Activated CD4-positive, alpha-beta T cell treated with anti-CD3 and anti-CD28 coated beads for 36 hours (primary cell): ENCODE data around the gene OR6B3. TPM values are rescaled to one million over a fixed set of nuclear protein-coding genes. Genes with fewer than 3 reads are reported as not detected.
"Not testable (repeated sequence)": the region's sequence is repeated elsewhere in the genome, so short reads cannot be mapped to it uniquely, and the experiment has no call there.

Experiments used
- ATAC-seq: fragments of 200-7000 bp; cut with Tn5 transposase; one replicate; pipeline ENCODE4 v1.10.0; 2021; ENCODE audit warnings: mild to moderate bottlenecking, moderate library complexity
- CTCF ChIA-PET: fragments of 350-600 bp; sonication (Branson Sonifier 250); formaldehyde crosslinking; loops from one replicate; lab custom pipeline; 2021; ENCODE audit warnings: antibody characterized with exemption; lab: Charles Lee
- POLR2A ChIA-PET: fragments of 350-600 bp; sonication (Branson Sonifier 250); formaldehyde crosslinking; loops from one replicate; lab custom pipeline; 2021; ENCODE audit warnings: antibody characterized with exemption, inconsistent platforms; lab: Charles Lee
- DNase-seq: peaks from one replicate; pipeline ENCODE4 v3.0.0-alpha.2; 2020
- H3K27ac Mint-ChIP-seq: one replicate; pipeline ENCODE4 v1.8.0; 2021; ENCODE audit warnings: mixed read lengths
- H3K27me3 Mint-ChIP-seq: one replicate; pipeline ENCODE4 v1.8.0; 2021; ENCODE audit warnings: mixed read lengths
- H3K36me3 Mint-ChIP-seq: one replicate; pipeline ENCODE4 v1.8.0; 2021; ENCODE audit warnings: low read depth, mixed read lengths
- H3K4me1 Mint-ChIP-seq: one replicate; pipeline ENCODE4 v1.8.0; 2021; ENCODE audit warnings: mixed read lengths
- H3K4me3 Mint-ChIP-seq: one replicate; pipeline ENCODE4 v1.8.0; 2021; ENCODE audit warnings: mild to moderate bottlenecking, moderate library complexity, mixed read lengths
- H3K9me3 Mint-ChIP-seq: one replicate; pipeline ENCODE4 v1.8.0; 2021; ENCODE audit warnings: low read depth, mixed read lengths
- intact Hi-C, 2 experiments: fragments of 100-400 bp; cut with DNase I in 1 of 2; cut with micrococcal nuclease in 1 of 2; formaldehyde crosslinking; loops; one replicate each; pipeline versions ENCODE4 v1.14.2 to v1.15.1; 2022 to 2024; cut with DNase I, micrococcal nuclease
- total RNA-seq, 2 experiments: library from RNA; stranded (reverse); gene quantifications; one replicate each; pipeline ENCODE4 v1.2.3, GENCODE V29; 2021

Gene OR6B3
- total RNA-seq, 2 experiments from 2014 or later: not detected

- ATAC-seq, H3K36me3 Mint-ChIP-seq, H3K9me3 Mint-ChIP-seq, DNase-seq, H3K4me1 Mint-ChIP-seq, intact Hi-C loops, H3K27ac Mint-ChIP-seq, H3K4me3 Mint-ChIP-seq, POLR2A ChIA-PET: not testable (repeated sequence)
- peaks cover 26% of the 10 kb centered on the region for H3K27me3 Mint-ChIP-seq
- CTCF ChIA-PET: interaction anchor here (1.0 to 1.3 kb wide), 2 partner anchors 17 to 100 kb away, joined by 4 to 6 read pairs; no protein-coding TSS in a partner anchor
These were observed 9.2 kb downstream of the OR6B3 start for GRCh38 chr2:240044096-240044495.

DNA sequence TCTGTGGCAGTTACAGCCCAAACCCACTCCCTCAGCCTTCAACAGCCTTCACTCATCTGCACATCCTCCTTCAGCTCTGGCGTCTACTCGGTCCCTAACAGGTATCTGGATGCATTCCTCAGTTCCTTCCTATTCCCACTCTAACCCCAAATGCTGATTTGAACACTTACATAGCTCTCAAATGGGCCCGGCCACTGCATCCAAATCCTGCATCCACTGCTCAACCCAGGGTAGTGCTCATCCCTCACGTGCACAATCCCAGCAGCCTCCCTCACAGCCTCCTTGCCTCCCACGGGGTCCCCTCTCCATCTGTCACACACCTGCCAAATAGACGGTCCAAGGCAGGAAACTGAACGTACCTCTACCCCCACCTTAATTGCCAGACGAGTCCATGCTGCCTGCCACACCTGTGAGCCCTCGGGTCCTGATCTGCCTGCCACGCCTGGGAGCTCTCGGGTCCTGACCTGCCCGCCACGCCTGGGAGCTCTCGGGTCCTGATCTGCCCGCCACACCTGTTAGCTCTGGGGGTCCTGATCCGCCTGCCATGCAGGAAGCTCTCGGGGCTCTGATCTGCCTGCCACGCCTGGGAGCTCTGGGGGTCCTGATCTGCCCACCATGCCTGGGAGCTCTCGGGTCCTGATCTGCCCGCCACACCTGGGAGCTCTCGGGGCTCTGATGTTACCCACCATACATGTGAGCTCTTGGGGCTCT lies 9.9 kb downstream of the OR6B3 start:
- ChIA-PET POLR2A (no interaction called here), CTCF (interaction anchor here (1.3 kb wide), 1 partner anchor 18 kb away, joined by 6 read pairs; no protein-coding TSS in a partner anchor)
- DNase-seq: no peak
- intact Hi-C loops: no loop called here
- no peak overlapping the region for H3K4me3 Mint-ChIP-seq
- H3K9me3 Mint-ChIP-seq: no peaks in the 10 kb centered on the region
- H3K27me3 Mint-ChIP-seq: peaks cover 26% of the 10 kb centered on the region
- no peaks in the 10 kb centered on the region for H3K4me1 Mint-ChIP-seq
- no peaks in the 10 kb centered on the region for H3K36me3 Mint-ChIP-seq
- no peak for ATAC-seq
- H3K27ac Mint-ChIP-seq: no peak overlapping the region

- DNase-seq (no peak), ATAC-seq (no peak)
- Mint-ChIP-seq H3K9me3 (no peaks in the 10 kb centered on the region), H3K36me3 (no peaks in the 10 kb centered on the region), H3K27me3 (peaks cover 22% of the 10 kb centered on the region), H3K27ac (no peak overlapping the region), H3K4me3 (no peak overlapping the region), H3K4me1 (no peaks in the 10 kb centered on the region)
- ChIA-PET CTCF (interaction anchor here (1.3 kb wide), 1 partner anchor 18 kb away, joined by 6 read pairs; no protein-coding TSS in a partner anchor), POLR2A (no interaction called here)
- intact Hi-C loops: no loop called here
These were observed 10.6 kb downstream of the OR6B3 start for GRCh38 chr2:240042740-240043139.

GRCh38 chr2:240041363-240041762 lies 12.0 kb downstream of the OR6B3 start:
- POLR2A ChIA-PET: no interaction called here
- no peak for ATAC-seq
- H3K4me1 Mint-ChIP-seq: no peaks in the 10 kb centered on the region
- CTCF ChIA-PET: no interaction called here
- H3K4me3 Mint-ChIP-seq: no peak overlapping the region
- no peak overlapping the region for H3K27ac Mint-ChIP-seq
- H3K27me3 Mint-ChIP-seq: peaks cover 26% of the 10 kb centered on the region
- no peaks in the 10 kb centered on the region for H3K9me3 Mint-ChIP-seq
- no peak for DNase-seq
- H3K36me3 Mint-ChIP-seq: no peaks in the 10 kb centered on the region
- intact Hi-C loops: no loop called here

- POLR2A ChIA-PET: no interaction called here
- ATAC-seq (no peak), DNase-seq (no peak)
- intact Hi-C loops: no loop called here
- Mint-ChIP-seq H3K36me3 (no peaks in the 10 kb centered on the region), H3K4me1 (no peaks in the 10 kb centered on the region), H3K27me3 (peaks cover 29% of the 10 kb centered on the region), H3K4me3 (no peak overlapping the region), H3K9me3 (no peaks in the 10 kb centered on the region), H3K27ac (no peak overlapping the region)
- CTCF ChIA-PET: interaction anchor here (1.4 kb wide), 1 partner anchor 16 kb away, joined by 5 read pairs; no protein-coding TSS in a partner anchor
These were observed 16.0 kb downstream of the OR6B3 start for GRCh38 chr2:240037358-240037757.

GRCh38 chr2:240033330-240033678 lies 20.0 kb downstream of the OR6B3 start:
- intact Hi-C loops: no loop called here
- ChIA-PET CTCF (no interaction called here), POLR2A (no interaction called here)
- no peak overlapping the region for H3K4me3 Mint-ChIP-seq
- H3K4me1 Mint-ChIP-seq: no peaks in the 10 kb centered on the region
- DNase-seq (no peak), ATAC-seq (no peak)
- no peak overlapping the region for H3K27ac Mint-ChIP-seq
- H3K36me3 Mint-ChIP-seq: no peaks in the 10 kb centered on the region
- peaks cover 34% of the 10 kb centered on the region for H3K27me3 Mint-ChIP-seq
- no peaks in the 10 kb centered on the region for H3K9me3 Mint-ChIP-seq

DNA sequence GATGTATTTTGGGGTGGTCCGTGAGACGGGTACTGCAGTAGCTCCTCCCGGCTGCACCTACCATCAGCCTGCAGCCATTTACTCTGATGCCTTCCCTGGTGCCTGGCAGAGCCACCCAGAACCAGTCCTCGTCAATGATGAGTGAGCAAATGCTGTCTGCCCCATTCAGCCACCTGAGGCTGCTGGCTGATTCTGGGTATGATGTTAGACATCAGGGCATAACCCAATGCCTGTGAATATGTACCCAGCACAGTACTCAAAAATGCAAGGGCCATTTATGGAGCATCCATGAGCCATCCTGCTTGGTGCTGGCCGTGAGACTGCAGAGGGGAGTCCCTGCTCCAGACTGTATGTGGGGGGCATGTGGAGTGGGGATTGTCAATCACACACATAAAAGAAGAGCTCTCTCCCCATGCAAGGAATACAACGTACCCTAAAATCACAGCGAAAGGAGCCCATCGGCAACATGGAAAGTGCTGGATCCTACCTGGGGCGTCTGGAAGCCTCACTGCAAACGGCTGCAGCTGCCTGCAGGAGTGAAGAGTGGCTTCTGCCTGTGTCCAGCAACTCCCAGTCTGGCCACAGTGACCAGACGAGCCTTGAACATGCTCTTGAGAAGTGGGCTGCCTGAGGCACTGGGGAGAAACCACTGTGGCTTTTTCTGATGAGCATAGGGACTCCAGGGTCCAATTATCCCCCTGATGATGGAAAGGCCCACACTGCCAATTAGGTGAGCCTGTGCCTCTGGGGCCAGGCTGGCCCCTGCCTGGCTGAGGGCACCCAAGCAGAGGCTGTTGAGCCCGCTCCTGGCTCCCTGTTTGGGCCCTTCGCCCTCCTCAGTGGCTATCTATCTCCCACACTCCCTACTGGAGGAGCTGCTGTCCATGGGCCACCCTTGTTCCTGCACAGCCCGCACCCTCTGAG lies 20.7 kb downstream of the OR6B3 start:
- no peak for ATAC-seq
- Mint-ChIP-seq H3K27me3 (peaks cover 34% of the 10 kb centered on the region), H3K4me3 (no peak overlapping the region), H3K4me1 (no peaks in the 10 kb centered on the region), H3K27ac (no peak overlapping the region), H3K36me3 (no peaks in the 10 kb centered on the region), H3K9me3 (no peaks in the 10 kb centered on the region)
- intact Hi-C loops: no loop called here
- CTCF ChIA-PET: interaction anchor here (0.7 to 1.2 kb wide), 2 partner anchors 8 to 39 kb away, joined by 3 to 4 read pairs; no protein-coding TSS in a partner anchor
- no peak for DNase-seq
- POLR2A ChIA-PET: no interaction called here

GRCh38 chr2:240030379-240031094 lies 22.8 kb downstream of the OR6B3 start, which contains the start of gene OR6B2:
Gene OR6B2 (minus strand): TSS chr2:240030429. CDS start chr2:240030429, 0 bp downstream.
- no peaks in the 10 kb centered on the region for H3K36me3 Mint-ChIP-seq
- no peak within 1 kb of the TSS for H3K27ac Mint-ChIP-seq
- ATAC-seq: no peak
- H3K27me3 Mint-ChIP-seq: peaks cover 20% of the 10 kb centered on the region
- no peaks in the 10 kb centered on the region for H3K9me3 Mint-ChIP-seq
- ChIA-PET POLR2A (no interaction called here), CTCF (no interaction called here)
- intact Hi-C loops: no loop called here
- no peak within 1 kb of the TSS for H3K4me3 Mint-ChIP-seq
- H3K4me1 Mint-ChIP-seq: no peaks in the 10 kb centered on the region
- DNase-seq: no peak

DNA sequence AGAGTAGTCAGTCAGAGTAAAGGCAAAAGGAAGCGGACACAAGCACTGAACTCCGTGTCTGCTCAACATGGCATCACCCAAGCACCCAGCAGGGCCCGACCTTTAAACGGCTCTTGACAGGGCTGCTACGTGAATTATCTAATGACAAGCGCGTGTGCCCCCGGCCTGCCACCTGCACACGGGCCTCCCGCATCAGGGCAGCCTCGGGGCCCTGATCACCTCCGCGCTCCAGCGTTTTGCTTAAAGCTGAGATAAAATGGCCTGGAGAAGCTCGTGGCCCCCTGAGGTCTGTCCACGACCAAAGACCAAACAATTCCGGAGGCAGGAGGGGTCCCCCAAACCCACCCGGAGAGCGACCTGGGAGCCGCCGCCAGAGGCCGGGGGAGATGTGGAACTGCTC lies 28.6 kb downstream of the OR6B3 start:
- H3K4me1 Mint-ChIP-seq: peaks cover 25% of the 10 kb centered on the region
- peaks cover 6% of the 10 kb centered on the region for H3K27me3 Mint-ChIP-seq
- H3K36me3 Mint-ChIP-seq: peaks cover 17% of the 10 kb centered on the region
- peak overlapping the region; percentile 94 for H3K27ac Mint-ChIP-seq
- no peaks in the 10 kb centered on the region for H3K9me3 Mint-ChIP-seq
- ATAC-seq (peak; percentile 37), DNase-seq (peak; percentile 49)
- ChIA-PET CTCF (interaction anchor here (0.6 to 0.7 kb wide), 2 partner anchors 12 to 29 kb away, joined by 3 to 4 read pairs; no protein-coding TSS in a partner anchor), POLR2A (interaction anchor here (1.2 kb wide), 1 partner anchor 22 kb away, joined by 4 read pairs; no protein-coding TSS in a partner anchor)
- peak overlapping the region; percentile 91 for H3K4me3 Mint-ChIP-seq
- intact Hi-C loops: loop anchor here in 1 of 2 experiments (1.0 to 10.0 kb wide), 9 partner anchors 112 to 1597 kb away; partner anchors contain the start of genes ASB1, CAPN10, COPS9 and DUSP28

DNA sequence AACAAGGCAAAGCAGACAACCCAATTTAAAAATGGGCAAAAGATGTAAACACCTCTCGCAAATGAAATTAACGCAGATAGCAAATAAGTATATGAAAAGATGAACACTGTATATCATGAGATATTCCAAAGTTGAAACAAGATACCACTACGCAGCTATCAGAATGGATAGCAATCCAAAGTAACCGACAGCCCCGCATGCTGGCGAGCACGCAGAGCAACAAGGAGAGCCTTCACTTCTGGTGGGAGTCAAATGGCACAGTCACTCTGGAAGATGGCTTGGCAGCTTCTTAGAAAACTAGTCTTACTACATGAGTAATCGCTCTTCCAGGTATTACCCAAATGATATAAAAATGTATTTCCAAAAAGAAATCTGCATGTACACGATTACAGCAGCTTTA lies 29.5 kb downstream of the OR6B3 start:
- CTCF ChIA-PET: interaction anchor here (2.9 kb wide), 1 partner anchor 11 kb away, joined by 19 read pairs; no protein-coding TSS in a partner anchor

More for the DNA sequence above, 29.5 kb downstream of the OR6B3 start:
- H3K27me3 Mint-ChIP-seq: peaks cover 2% of the 10 kb centered on the region
- peaks cover 22% of the 10 kb centered on the region for H3K36me3 Mint-ChIP-seq
- H3K9me3 Mint-ChIP-seq: no peaks in the 10 kb centered on the region
- ATAC-seq (no peak), DNase-seq (peak; percentile 19)
- peaks cover 25% of the 10 kb centered on the region for H3K4me1 Mint-ChIP-seq
- peak overlapping the region; percentile 91 for H3K4me3 Mint-ChIP-seq
- H3K27ac Mint-ChIP-seq: peak overlapping the region; percentile 94
- intact Hi-C loops: loop anchor here in 1 of 2 experiments (2.0 to 10.0 kb wide), 4 partner anchors 537 to 1331 kb away; partner anchors contain the start of genes DUSP28, FARP2, HDLBP and MTERF4
- POLR2A ChIA-PET: no interaction called here
